Trophoblast cell (in vitro differentiated cells and primary cell): ENCODE measurements around the gene PTPRCAP.

ENCODE experiments used
- DNase-seq, 2 donors: peaks; one replicate each; pipeline ENCODE4 v3.0.0-alpha.2; 2016
- H2AFZ ChIP-seq: 2 replicates; pipeline ENCODE4 v1.6.1; 2013; ENCODE audit warnings: low read length, moderate library complexity, mild to moderate bottlenecking; ENCODE audit not compliant: insufficient read depth, poor library complexity
- H2AK5ac ChIP-seq: 2 replicates; pipeline ENCODE4 v1.6.1; 2013; ENCODE audit warnings: mild to moderate bottlenecking, low read length
- H2BK120ac ChIP-seq: 2 replicates; pipeline ENCODE4 v1.6.1; 2013; ENCODE audit warnings: low read length, mild to moderate bottlenecking, moderate library complexity; ENCODE audit not compliant: insufficient read depth, poor library complexity
- H2BK12ac ChIP-seq: 2 replicates; pipeline ENCODE4 v1.6.1; 2013; ENCODE audit warnings: mild to moderate bottlenecking, low read length, moderate library complexity
- H2BK5ac ChIP-seq: 2 replicates; pipeline ENCODE4 v1.6.1; 2013; ENCODE audit warnings: low read length, low read depth, moderate library complexity, mild to moderate bottlenecking; ENCODE audit not compliant: poor library complexity
- H3K14ac ChIP-seq: 2 replicates; pipeline ENCODE4 v1.6.1; 2013; ENCODE audit warnings: mild to moderate bottlenecking, low read length
- H3K18ac ChIP-seq: 2 replicates; pipeline ENCODE4 v1.6.1; 2013; ENCODE audit warnings: mild to moderate bottlenecking, low read length
- H3K23ac ChIP-seq: 2 replicates; pipeline ENCODE4 v1.6.1; 2013; ENCODE audit warnings: low read length
- H3K27ac ChIP-seq: 2 replicates; pipeline ENCODE4 v1.5.1; 2013; ENCODE audit warnings: low read depth, mild to moderate bottlenecking, inconsistent platforms, low read length, moderate library complexity
- H3K27me3 ChIP-seq: 2 replicates; pipeline ENCODE4 v1.6.1; 2013; ENCODE audit warnings: inconsistent platforms, mild to moderate bottlenecking, low read length, moderate library complexity; ENCODE audit not compliant: insufficient read depth
- H3K36me3 ChIP-seq, 2 experiments: 1 replicate in 1 of 2; 2 replicates in 1 of 2; pipeline ENCODE4 v1.6.1; 2013; ENCODE audit warnings: low read length in 2 of 2, mild to moderate bottlenecking in 2 of 2, moderate library complexity in 1 of 2; ENCODE audit not compliant: insufficient read depth in 2 of 2, control insufficient read depth in 1 of 2
- H3K4ac ChIP-seq: 2 replicates; pipeline ENCODE4 v1.6.1; 2013; ENCODE audit warnings: low read depth, mild to moderate bottlenecking, low read length, moderate library complexity
- H3K4me1 ChIP-seq, 2 experiments: 1 replicate in 1 of 2; 2 replicates in 1 of 2; pipeline ENCODE4 v1.6.1; 2013; ENCODE audit warnings: low read length in 2 of 2, mild to moderate bottlenecking in 2 of 2, moderate library complexity in 1 of 2; ENCODE audit not compliant: insufficient read depth in 2 of 2, control insufficient read depth in 1 of 2
- H3K4me2 ChIP-seq: 2 replicates; pipeline ENCODE4 v1.6.1; 2013; ENCODE audit warnings: inconsistent platforms, mild to moderate bottlenecking, low read length, moderate library complexity
- H3K4me3 ChIP-seq: 2 replicates; pipeline ENCODE4 v1.5.1; 2013; ENCODE audit warnings: mild to moderate bottlenecking, low read depth, low read length, inconsistent platforms
- H3K79me1 ChIP-seq: one replicate; pipeline ENCODE4 v1.6.1; 2013; ENCODE audit warnings: low read length
- H3K79me2 ChIP-seq: 2 replicates; pipeline ENCODE4 v1.6.1; 2013; ENCODE audit warnings: low read length, mild to moderate bottlenecking; ENCODE audit not compliant: control insufficient read depth, insufficient read depth, poor library complexity
- H3K9ac ChIP-seq: 2 replicates; pipeline ENCODE4 v1.6.1; 2013; ENCODE audit warnings: mild to moderate bottlenecking, low read length
- H3K9me3 ChIP-seq: 2 replicates; pipeline ENCODE4 v1.6.1; 2013; ENCODE audit warnings: low read depth, mild to moderate bottlenecking, control low read depth, inconsistent platforms, low read length; ENCODE audit not compliant: insufficient read depth
- H4K12ac ChIP-seq: 2 replicates; pipeline ENCODE4 v1.6.1; 2013; ENCODE audit warnings: low read depth, mild to moderate bottlenecking, low read length, moderate library complexity
- H4K8ac ChIP-seq: 2 replicates; pipeline ENCODE4 v1.6.1; 2013; ENCODE audit warnings: low read depth, mild to moderate bottlenecking, low read length, moderate library complexity
- H4K91ac ChIP-seq: one replicate; pipeline ENCODE4 v1.6.1; 2013; ENCODE audit warnings: low read depth, mild to moderate bottlenecking, low read length, moderate library complexity
- WGBS: extraction: QIAGEN DNeasy Blood & Tissue Kit; methylation state at CpG from one replicate; pipeline ENCODE4 v1.1.7; 2013; ENCODE audit warnings: missing lambda C conversion rate; ENCODE audit not compliant: insufficient read length, insufficient coverage; ENCODE audit errors: extremely low coverage; 5-methylcytosine and 5-hydroxymethylcytosine counted together

The PTPRCAP gene

DNA sequence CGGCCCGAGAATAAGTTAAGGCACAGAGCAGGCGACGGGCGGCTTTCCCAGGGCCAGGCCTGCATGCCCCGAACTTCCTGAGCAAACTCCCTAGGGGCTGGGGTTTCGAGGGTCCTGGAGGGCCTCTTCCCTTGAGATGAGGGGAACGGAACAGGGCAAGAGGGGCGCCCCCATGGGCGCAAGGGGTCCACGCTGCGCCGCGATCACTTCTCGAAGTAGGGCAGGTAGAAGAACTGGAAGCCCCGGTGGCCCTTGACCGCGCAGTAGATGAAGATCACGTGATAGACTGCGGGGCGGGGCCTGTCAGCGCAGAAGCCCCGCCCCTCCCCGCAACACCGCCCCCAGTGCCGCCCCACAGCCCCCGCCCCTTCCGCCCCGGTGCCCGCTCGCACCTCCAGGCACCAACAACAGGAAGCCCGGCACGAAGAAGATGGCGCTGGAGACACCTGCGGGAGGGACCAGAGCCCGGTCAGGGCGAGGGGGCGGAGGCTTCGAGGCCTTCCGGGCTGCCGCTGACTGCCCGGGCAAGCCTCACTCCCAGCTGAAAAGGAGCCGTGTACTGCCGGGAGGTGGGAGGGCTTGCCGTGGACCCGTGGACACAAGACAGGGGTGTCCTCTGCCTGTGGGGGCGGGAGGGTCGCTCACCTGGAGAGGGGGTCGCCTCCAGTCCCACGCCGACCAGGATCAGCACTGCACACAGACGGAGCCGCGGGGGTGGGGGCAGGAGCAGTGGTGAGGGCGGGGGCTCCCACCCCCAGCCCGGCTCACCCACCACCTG, 27.1 kb upstream of the PTPRCAP start:
- H4K8ac ChIP-seq, result peak overlapping the region; percentile 96
- peak overlapping the region; percentile 90 for H4K91ac ChIP-seq
- H3K36me3 ChIP-seq, result no peaks in the 10 kb centered on the region
- H3K4me2 ChIP-seq, result peak overlapping the region; percentile 86
- peak overlapping the region; percentile 68 for H4K12ac ChIP-seq
- H2AK5ac ChIP-seq, result peak overlapping the region; percentile 33
- H3K14ac ChIP-seq, result peak overlapping the region; percentile 87
- peak overlapping the region; percentile 84 for H3K4me3 ChIP-seq
- peak overlapping the region; percentile 87 for H3K9ac ChIP-seq
- peak overlapping the region; percentile 75 for H3K27ac ChIP-seq
- WGBS, result no CpG with 5 or more reads among the region's 56 CpGs
- peaks cover 23% of the 10 kb centered on the region for H3K79me1 ChIP-seq
- H3K4me1 ChIP-seq, result peaks cover 18 to 28% of the 10 kb centered on the region in 2 experiments
- H3K4ac ChIP-seq, result peak overlapping the region; percentile 59
- peaks cover 15% of the 10 kb centered on the region for H3K79me2 ChIP-seq
- H3K9me3 ChIP-seq, result no peaks in the 10 kb centered on the region
- no peaks in the 10 kb centered on the region for H3K27me3 ChIP-seq
- no peak overlapping the region for H3K23ac ChIP-seq
- H2AFZ ChIP-seq, result peak overlapping the region; percentile 75
- H3K18ac ChIP-seq, result peak overlapping the region; percentile 83
- H2BK12ac ChIP-seq, result peak overlapping the region; percentile 21
- peak overlapping the region; percentile 62 for H2BK120ac ChIP-seq
- H2BK5ac ChIP-seq, result peak overlapping the region; percentile 58
- peak; percentile 91 to 94 for DNase-seq

DNA sequence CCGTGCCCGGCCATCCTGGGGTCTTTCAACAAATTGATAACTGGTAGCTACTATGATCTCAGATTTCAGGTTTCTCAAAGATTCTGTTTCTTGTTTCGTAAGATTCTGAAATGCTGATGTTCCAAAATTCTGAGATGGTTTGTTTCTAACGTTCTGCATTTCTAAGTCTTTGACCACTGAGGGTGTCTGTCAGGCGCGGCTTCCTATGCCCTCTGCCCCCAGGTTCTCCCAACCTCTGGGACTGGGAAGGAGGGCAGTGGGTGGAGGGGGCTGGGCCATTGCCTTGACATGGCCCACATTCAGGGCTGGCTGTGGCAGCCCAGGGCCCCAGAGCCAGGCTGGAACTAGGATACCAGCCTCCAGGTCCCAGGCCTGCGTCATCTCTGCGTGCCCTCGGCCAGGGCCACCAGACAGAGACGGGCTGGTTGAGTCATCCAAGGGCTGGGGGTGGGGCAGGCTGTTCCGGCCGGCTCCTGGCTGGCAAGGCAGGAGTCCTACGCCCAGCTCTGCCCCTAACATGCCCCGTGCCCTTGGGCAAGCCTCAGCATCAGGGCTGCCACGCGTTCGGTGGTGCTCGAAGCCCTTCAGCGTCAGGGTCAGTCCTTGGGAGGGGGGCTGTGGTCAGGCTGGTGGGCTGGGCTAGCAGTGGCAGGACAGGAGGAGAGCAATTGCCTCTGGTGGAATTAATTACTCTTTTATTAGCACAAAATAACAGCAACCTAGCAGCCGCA, 26.4 kb upstream of the PTPRCAP start:
- no peaks in the 10 kb centered on the region for H3K36me3 ChIP-seq
- peaks cover 12% of the 10 kb centered on the region for H3K79me2 ChIP-seq
- peak overlapping the region; percentile 43 for H3K4me2 ChIP-seq
- peak overlapping the region; percentile 93 for H4K8ac ChIP-seq
- peak overlapping the region; percentile 32 for H2BK5ac ChIP-seq
- DNase-seq, result peak; percentile 95 to 96
- H3K4ac ChIP-seq, result no peak overlapping the region
- H3K4me1 ChIP-seq, result peaks cover 16 to 26% of the 10 kb centered on the region in 2 experiments
- peak overlapping the region; percentile 65 for H3K18ac ChIP-seq
- no peaks in the 10 kb centered on the region for H3K27me3 ChIP-seq
- H2AK5ac ChIP-seq, result peak overlapping the region; percentile 81
- H4K12ac ChIP-seq, result peak overlapping the region; percentile 68
- peak overlapping the region; percentile 16 for H2BK120ac ChIP-seq
- peaks cover 19% of the 10 kb centered on the region for H3K79me1 ChIP-seq
- H2AFZ ChIP-seq, result peak overlapping the region; percentile 75
- peak overlapping the region; percentile 29 for H3K27ac ChIP-seq
- H3K23ac ChIP-seq, result no peak overlapping the region
- H3K14ac ChIP-seq, result peak overlapping the region; percentile 80
- no peak overlapping the region for H3K4me3 ChIP-seq
- H4K91ac ChIP-seq, result peak overlapping the region; percentile 83
- H3K9me3 ChIP-seq, result no peaks in the 10 kb centered on the region
- H3K9ac ChIP-seq, result no peak overlapping the region
- no CpG with 5 or more reads among the region's 20 CpGs for WGBS
- H2BK12ac ChIP-seq, result peak overlapping the region; percentile 21

DNA sequence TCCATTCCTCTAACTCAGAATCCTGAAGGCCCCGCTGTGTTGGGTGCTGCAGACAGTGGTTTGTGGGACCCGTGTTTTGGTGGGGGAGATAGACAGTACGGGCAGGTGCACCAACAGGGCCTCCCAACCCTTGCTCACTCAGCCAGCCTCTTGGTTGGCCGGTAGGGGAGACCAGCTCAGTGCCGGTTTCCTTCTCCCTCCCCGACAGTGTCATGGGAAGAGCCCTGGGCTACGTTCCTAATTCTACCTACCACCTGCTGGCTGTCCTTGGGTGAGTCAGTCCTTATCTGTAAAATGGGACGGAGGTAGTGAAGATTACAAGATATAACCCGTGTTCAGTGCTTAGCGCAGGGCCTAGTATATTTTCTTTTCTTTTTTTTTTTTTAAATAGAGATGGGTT, 25.7 kb upstream of the PTPRCAP start:
- Histone ChIP-seq H3K4me3 (no peak overlapping the region), H3K36me3 (no peaks in the 10 kb centered on the region), H3K27me3 (no peaks in the 10 kb centered on the region), H3K4ac (no peak overlapping the region), H3K79me2 (peaks cover 7% of the 10 kb centered on the region), H3K9me3 (no peaks in the 10 kb centered on the region), H3K14ac (no peak overlapping the region), H2BK12ac (no peak overlapping the region), H3K23ac (no peak overlapping the region), H2AK5ac (no peak overlapping the region), H2BK120ac (peak overlapping the region; percentile 2), H4K8ac (peak overlapping the region; percentile 29), H3K27ac (no peak overlapping the region), H4K91ac (peak overlapping the region; percentile 79), H4K12ac (no peak overlapping the region), H3K4me2 (no peak overlapping the region), H3K79me1 (peaks cover 13% of the 10 kb centered on the region), H3K4me1 (peaks cover 12 to 23% of the 10 kb centered on the region in 2 experiments), H2AFZ (peak overlapping the region; percentile 18), H3K18ac (no peak overlapping the region), H2BK5ac (peak overlapping the region; percentile 52), H3K9ac (no peak overlapping the region)
- DNase-seq, result peak; percentile 95 to 96
- whole genome bisulfite sequencing, result no CpG with 5 or more reads among the region's 10 CpGs

DNA sequence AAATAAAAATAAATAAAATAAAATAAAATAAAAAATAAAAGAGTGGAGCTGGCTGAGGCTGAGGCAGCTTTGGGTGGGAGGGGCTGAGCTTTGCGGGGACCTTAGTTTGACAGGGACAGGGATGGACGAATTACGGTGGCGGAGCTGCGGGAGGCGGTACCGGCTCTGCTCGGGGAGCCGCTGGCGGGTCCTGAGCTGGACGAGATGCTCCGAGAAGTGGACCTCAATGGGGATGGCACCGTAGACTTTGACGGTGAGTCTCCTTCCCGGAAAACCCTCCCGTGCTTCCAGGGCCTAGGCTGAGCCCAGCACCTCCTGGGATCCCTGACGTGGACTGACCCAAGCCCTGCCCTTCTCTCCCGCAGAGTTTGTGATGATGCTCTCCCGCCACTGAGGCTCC, 20.8 kb upstream of the PTPRCAP start:
- no CpG with 5 or more reads among the region's 19 CpGs for WGBS
- H2AFZ ChIP-seq, result no peak overlapping the region
- no peak overlapping the region for H2AK5ac ChIP-seq
- no peaks in the 10 kb centered on the region for H3K79me2 ChIP-seq
- H3K27ac ChIP-seq, result no peak overlapping the region
- no peak overlapping the region for H3K23ac ChIP-seq
- H4K8ac ChIP-seq, result no peak overlapping the region
- H4K91ac ChIP-seq, result peak overlapping the region; percentile 15
- H2BK5ac ChIP-seq, result no peak overlapping the region
- no peak overlapping the region for H2BK120ac ChIP-seq
- H3K4me2 ChIP-seq, result no peak overlapping the region
- no peaks in the 10 kb centered on the region for H3K27me3 ChIP-seq
- H3K4me3 ChIP-seq, result no peak overlapping the region
- no peak for DNase-seq
- H3K79me1 ChIP-seq, result no peaks in the 10 kb centered on the region
- H3K18ac ChIP-seq, result no peak overlapping the region
- H3K9ac ChIP-seq, result no peak overlapping the region
- H4K12ac ChIP-seq, result no peak overlapping the region
- H3K9me3 ChIP-seq, result no peaks in the 10 kb centered on the region
- H3K4me1 ChIP-seq, result no peaks in the 10 kb centered on the region
- H3K4ac ChIP-seq, result no peak overlapping the region
- H2BK12ac ChIP-seq, result no peak overlapping the region
- H3K36me3 ChIP-seq, result no peaks in the 10 kb centered on the region
- H3K14ac ChIP-seq, result no peak overlapping the region
